Kidney (tissue), 14 donors: ENCODE measurements around the gene PLEKHM3. TPM values are rescaled to one million over a fixed set of nuclear protein-coding genes. Genes with fewer than 3 reads are reported as not detected.

Experiments used
- DNase-seq, 5 donors: peaks; one replicate each; pipeline ENCODE4 v3.0.0-alpha.2; 2013 to 2020
- FAIRE-seq: peaks from 2 replicates; lab custom pipeline; 2012; peaks lifted over from hg19 to GRCh38; lab: Jason Lieb, UNC
- H3K27ac ChIP-seq, 2 donors: one replicate each; pipeline ENCODE4 v1.7.0; 2013; ENCODE audit warnings: low read depth in 2 of 2, low read length in 2 of 2, inconsistent platforms in 1 of 2
- H3K27me3 ChIP-seq: one replicate; pipeline ENCODE4 v1.7.1; 2013; ENCODE audit warnings: low read length, inconsistent platforms; ENCODE audit not compliant: control insufficient read depth, insufficient read depth
- H3K36me3 ChIP-seq, 3 donors: one replicate each; pipeline versions ENCODE4 v1.7.0 to v1.7.1; 2013; ENCODE audit warnings: low read length in 3 of 3, control low read depth in 1 of 3, inconsistent platforms in 1 of 3; ENCODE audit not compliant: insufficient read depth in 3 of 3, control insufficient read depth in 2 of 3
- H3K4me1 ChIP-seq, 3 donors: one replicate each; pipeline versions ENCODE4 v1.7.0 to v1.7.1; 2013; ENCODE audit warnings: low read length in 3 of 3, inconsistent platforms in 1 of 3, low read depth in 1 of 3; ENCODE audit not compliant: control insufficient read depth in 2 of 3, insufficient read depth in 2 of 3
- H3K4me3 ChIP-seq, 3 donors: one replicate each; pipeline versions ENCODE4 v1.7.0 to v1.8.1; 2013; ENCODE audit warnings: low read length in 3 of 3, control low read depth in 1 of 3, inconsistent platforms in 1 of 3
- H3K9ac ChIP-seq, 3 donors: one replicate each; pipeline versions ENCODE4 v1.7.0 to v1.7.1; 2013; ENCODE audit warnings: low read length in 3 of 3, control low read depth in 1 of 3, inconsistent platforms in 1 of 3
- H3K9me3 ChIP-seq, 3 donors: one replicate each; pipeline versions ENCODE4 v1.7.0 to v1.7.1; 2013; ENCODE audit warnings: low read length in 3 of 3, control low read depth in 1 of 3, inconsistent platforms in 1 of 3; ENCODE audit not compliant: control insufficient read depth in 2 of 3, insufficient read depth in 1 of 3
- CTCF ChIP-seq: IDR thresholded peaks from 3 replicates; pipeline ENCODE4 v1.5.1; 2012; ENCODE audit warnings: mild to moderate bottlenecking, moderate library complexity, borderline replicate concordance; ENCODE audit not compliant: insufficient read depth; ENCODE audit errors: extremely low read depth
- intact Hi-C: fragments of 100-400 bp; cut with DNase I; formaldehyde crosslinking; loops from one replicate; pipeline ENCODE4 v1.11.1; 2022
- polyA plus RNA-seq: library from polyadenylated mRNA; stranded (reverse); fragments of 350-450 nt; fragmentation: Illumina TruSeq; extraction: RNeasy Lipid Tissue Mini Kit (QIAGEN cat#74804); gene quantifications from one replicate; pipeline ENCODE4 v1.2.3, GENCODE V29; 2014; ENCODE audit warnings: low read depth, low replicate concordance; ENCODE audit not compliant: insufficient read depth
- total RNA-seq: library from RNA; stranded (reverse); fragmentation: NEBNext Ultra II Directional; extraction: Animal tissue kit (Norgen Biotek cat#: 25700); gene quantifications from one replicate; pipeline ENCODE4 v1.2.1, GENCODE V29; 2021
- donor health status: control.
- donor health status: control.
- donor health status: control.
- donor health status: control.
- donor health status: control.
- donor health status: DM: yes; HTN: yes; CAD: no.
- donor health status: Normal renal cell carcinoma (clear cell type).

Gene PLEKHM3
- total and polyA plus RNA-seq, 2 donors from 2014 or later, result 4.2 to 13.5 TPM

- DNase-seq, result no peak
Observed at GRCh38 chr2:207844648-207845047, 180.7 kb downstream of the PLEKHM3 start.

GRCh38 chr2:207840101-207840500, 185.2 kb downstream of the PLEKHM3 start:
- DNase-seq (no peak), FAIRE-seq (no peak)
- Histone ChIP-seq H3K27ac (no peak overlapping the region), H3K36me3 (no peaks in the 10 kb centered on the region), H3K27me3 (no peaks in the 10 kb centered on the region), H3K9ac (no peak overlapping the region), H3K4me3 (no peak overlapping the region), H3K4me1 (peaks cover 0 to 5% (median 0%) of the 10 kb centered on the region in 3 donors), H3K9me3 (no peaks in the 10 kb centered on the region)
- intact Hi-C loops, result no loop called here
- TF ChIP-seq CTCF, result no peak

More at GRCh38 chr2:207844648-207845047, 180.7 kb downstream of the PLEKHM3 start:
- no peak for TF ChIP-seq CTCF
- no peaks in the 10 kb centered on the region for H3K36me3 ChIP-seq
- H3K4me1 ChIP-seq, result peaks cover 0 to 6% (median 0%) of the 10 kb centered on the region in 3 donors
- no peak overlapping the region for H3K4me3 ChIP-seq
- no peak for FAIRE-seq
- no peak overlapping the region for H3K9ac ChIP-seq
- H3K9me3 ChIP-seq, result no peaks in the 10 kb centered on the region
- no peaks in the 10 kb centered on the region for H3K27me3 ChIP-seq
- intact Hi-C loops, result no loop called here
- no peak overlapping the region for H3K27ac ChIP-seq

GRCh38 chr2:207839575-207839974, 185.8 kb downstream of the PLEKHM3 start:
- peaks cover 0 to 5% (median 0%) of the 10 kb centered on the region in 3 donors for H3K4me1 ChIP-seq
- FAIRE-seq (no peak), DNase-seq (no peak)
- TF ChIP-seq CTCF, result no peak
- no peak overlapping the region for H3K9ac ChIP-seq
- intact Hi-C loops, result no loop called here
- no peak overlapping the region for H3K4me3 ChIP-seq
- no peaks in the 10 kb centered on the region for H3K9me3 ChIP-seq
- no peaks in the 10 kb centered on the region for H3K27me3 ChIP-seq
- no peak overlapping the region for H3K27ac ChIP-seq
- H3K36me3 ChIP-seq, result no peaks in the 10 kb centered on the region

GRCh38 chr2:207839028-207839427, 186.3 kb downstream of the PLEKHM3 start:
- H3K9ac ChIP-seq, result no peak overlapping the region
- FAIRE-seq (no peak), DNase-seq (no peak)
- no peaks in the 10 kb centered on the region for H3K27me3 ChIP-seq
- intact Hi-C loops, result no loop called here
- no peak overlapping the region for H3K27ac ChIP-seq
- no peak for TF ChIP-seq CTCF
- no peak overlapping the region for H3K4me3 ChIP-seq
- no peaks in the 10 kb centered on the region for H3K9me3 ChIP-seq
- no peaks in the 10 kb centered on the region for H3K36me3 ChIP-seq
- H3K4me1 ChIP-seq, result peaks cover 0 to 5% (median 0%) of the 10 kb centered on the region in 3 donors
